HUES64 (cell line): Measurements from ENCODE around the gene OR52K2.
"Not testable (repeated sequence)": the region's sequence is repeated elsewhere in the genome, so short reads cannot be mapped to it uniquely, and the experiment has no call there.

Experiments
- H3K27ac ChIP-seq: 2 replicates; pipeline ENCODE4 v1.7.0; 2013; ENCODE audit warnings: low read depth, low read length, inconsistent platforms
- H3K27me3 ChIP-seq: 2 replicates; pipeline ENCODE4 v1.6.1; 2013; ENCODE audit warnings: mild to moderate bottlenecking, low read length; ENCODE audit not compliant: insufficient read depth
- H3K36me3 ChIP-seq: 2 replicates; pipeline ENCODE4 v1.6.1; 2013; ENCODE audit warnings: mild to moderate bottlenecking, low read length; ENCODE audit not compliant: insufficient read depth
- H3K4me1 ChIP-seq: 2 replicates; pipeline ENCODE4 v1.6.1; 2013; ENCODE audit warnings: mild to moderate bottlenecking, low read length, moderate library complexity; ENCODE audit not compliant: insufficient read depth
- H3K4me3 ChIP-seq: 2 replicates; pipeline ENCODE4 v1.5.1; 2013; ENCODE audit warnings: mild to moderate bottlenecking, low read length, moderate library complexity
- H3K9ac ChIP-seq: 2 replicates; pipeline ENCODE4 v1.6.1; 2013; ENCODE audit warnings: mild to moderate bottlenecking, low read depth, low read length
- H3K9me3 ChIP-seq: 2 replicates; pipeline ENCODE4 v1.6.1; 2013; ENCODE audit warnings: low read depth, low read length; ENCODE audit not compliant: insufficient read depth
- whole genome bisulfite sequencing: fragments of 150-250, 120-280 bp; methylation state at CpG from one replicate; pipeline ENCODE4 v1.1.7; 2013; ENCODE audit warnings: missing lambda C conversion rate; 5-methylcytosine and 5-hydroxymethylcytosine counted together

OR52K2 gene

DNA sequence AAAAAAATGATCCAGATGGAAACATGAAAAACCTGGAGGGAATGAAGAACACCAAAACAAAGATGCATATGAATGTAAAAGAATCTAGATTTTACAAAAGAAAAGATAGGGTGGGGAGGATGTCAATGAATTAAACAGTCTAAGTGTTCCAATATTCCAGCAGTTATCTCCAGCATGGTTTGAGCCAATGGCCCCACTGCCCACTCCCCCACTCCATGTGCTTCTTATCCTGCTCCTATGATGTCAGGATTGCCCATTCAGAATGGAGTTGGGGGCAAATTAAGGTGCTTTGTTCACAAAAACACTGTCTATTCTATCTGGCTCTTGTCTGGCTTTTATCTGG lies 32.1 kb downstream of the OR52K2 start:
- Histone ChIP-seq H3K9me3 (no peaks in the 10 kb centered on the region), H3K36me3 (no peaks in the 10 kb centered on the region), H3K9ac (no peak overlapping the region), H3K4me1 (peaks cover 4% of the 10 kb centered on the region; the same call in 1 of the 2 replicates), H3K27me3 (no peaks in the 10 kb centered on the region), H3K4me3 (no peak overlapping the region), H3K27ac (no peak overlapping the region)

DNA sequence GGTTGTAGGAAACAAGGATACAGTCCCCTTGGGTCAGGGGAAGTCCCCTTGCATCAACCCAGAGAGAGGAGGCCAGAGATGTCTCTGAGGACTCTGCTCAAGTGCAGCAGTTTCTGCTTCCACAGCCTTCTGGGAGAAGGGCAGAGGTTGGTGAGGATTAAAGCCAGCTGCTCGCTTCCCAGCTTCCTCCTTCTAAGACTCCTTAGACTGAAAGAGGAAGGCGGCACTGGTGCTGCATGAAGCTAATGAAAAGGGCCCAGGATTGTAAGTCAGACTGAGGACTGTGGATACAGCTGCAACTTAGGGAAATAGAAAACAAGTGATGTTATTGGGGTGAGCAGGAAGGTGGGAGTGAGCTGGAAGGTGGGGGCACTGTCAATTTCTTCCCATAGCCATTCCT lies 33.4 kb downstream of the OR52K2 start, which contains the start of gene OR52K1:
Gene OR52K1, plus strand, starts transcription at position 202 of the 400 bp plus-strand sequence. CDS start 6,255 bp downstream, outside the sequence.
- H3K4me3 ChIP-seq: no peak within 1 kb of the TSS
- peaks cover 4% of the 10 kb centered on the region; the same call in 1 of the 2 replicates for H3K4me1 ChIP-seq
- H3K27me3 ChIP-seq: no peaks in the 10 kb centered on the region
- no peaks in the 10 kb centered on the region for H3K9me3 ChIP-seq
- no peak within 1 kb of the TSS for H3K9ac ChIP-seq
- H3K36me3 ChIP-seq: no peaks in the 10 kb centered on the region
- WGBS: 90% methylated on average over 2 of the region's 2 CpGs
- no peak within 1 kb of the TSS for H3K27ac ChIP-seq

DNA sequence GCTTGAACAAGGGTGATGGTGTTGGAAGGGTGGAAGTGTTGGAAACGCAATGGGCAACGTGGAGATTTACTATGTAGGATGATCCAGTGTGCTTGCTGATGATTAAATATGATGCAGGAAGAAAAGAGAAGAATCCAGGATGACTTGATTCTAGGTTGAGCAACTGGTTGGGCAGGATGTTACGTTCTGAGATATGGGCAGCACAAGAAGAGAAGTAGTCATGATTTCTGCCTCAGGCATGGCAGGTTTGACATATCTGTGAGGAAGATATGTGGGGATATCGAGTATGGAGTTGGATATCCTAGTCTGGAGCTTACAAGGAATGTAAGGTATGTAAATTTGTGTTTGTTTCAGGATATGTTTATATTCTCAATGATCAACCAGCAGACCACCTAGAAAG lies 35.2 kb downstream of the OR52K2 start:
- no peaks in the 10 kb centered on the region for H3K27me3 ChIP-seq
- no peak overlapping the region for H3K9ac ChIP-seq
- 92% methylated on average over 4 of the region's 4 CpGs for WGBS
- H3K4me1 ChIP-seq: peaks cover 4% of the 10 kb centered on the region; the same call in 1 of the 2 replicates
- H3K9me3 ChIP-seq: no peaks in the 10 kb centered on the region
- no peak overlapping the region for H3K4me3 ChIP-seq
- no peak overlapping the region for H3K27ac ChIP-seq
- H3K36me3 ChIP-seq: no peaks in the 10 kb centered on the region

DNA sequence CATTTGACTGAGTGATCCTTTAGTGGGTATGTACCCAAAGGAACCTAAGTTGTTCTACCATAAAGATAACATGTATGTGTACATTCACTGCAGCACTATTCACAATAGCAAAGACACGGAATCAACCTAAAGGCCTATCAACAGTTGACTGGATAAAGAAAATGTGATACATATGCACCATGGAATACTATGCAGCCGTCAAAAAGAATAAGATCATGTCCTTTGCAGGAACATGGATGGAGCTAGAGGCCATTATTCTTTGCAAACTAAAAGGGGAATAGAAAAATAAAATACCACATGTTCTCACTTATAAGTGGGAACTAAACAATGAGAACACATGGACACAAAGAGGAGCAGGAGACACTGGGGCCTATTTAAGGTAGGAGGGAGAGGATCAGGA lies 42.3 kb downstream of the OR52K2 start:
- H3K27me3 ChIP-seq, H3K9me3 ChIP-seq, H3K4me3 ChIP-seq, H3K9ac ChIP-seq, H3K4me1 ChIP-seq, H3K36me3 ChIP-seq, H3K27ac ChIP-seq: not testable (repeated sequence)
- WGBS: 96% methylated on average over 2 of the region's 2 CpGs

DNA sequence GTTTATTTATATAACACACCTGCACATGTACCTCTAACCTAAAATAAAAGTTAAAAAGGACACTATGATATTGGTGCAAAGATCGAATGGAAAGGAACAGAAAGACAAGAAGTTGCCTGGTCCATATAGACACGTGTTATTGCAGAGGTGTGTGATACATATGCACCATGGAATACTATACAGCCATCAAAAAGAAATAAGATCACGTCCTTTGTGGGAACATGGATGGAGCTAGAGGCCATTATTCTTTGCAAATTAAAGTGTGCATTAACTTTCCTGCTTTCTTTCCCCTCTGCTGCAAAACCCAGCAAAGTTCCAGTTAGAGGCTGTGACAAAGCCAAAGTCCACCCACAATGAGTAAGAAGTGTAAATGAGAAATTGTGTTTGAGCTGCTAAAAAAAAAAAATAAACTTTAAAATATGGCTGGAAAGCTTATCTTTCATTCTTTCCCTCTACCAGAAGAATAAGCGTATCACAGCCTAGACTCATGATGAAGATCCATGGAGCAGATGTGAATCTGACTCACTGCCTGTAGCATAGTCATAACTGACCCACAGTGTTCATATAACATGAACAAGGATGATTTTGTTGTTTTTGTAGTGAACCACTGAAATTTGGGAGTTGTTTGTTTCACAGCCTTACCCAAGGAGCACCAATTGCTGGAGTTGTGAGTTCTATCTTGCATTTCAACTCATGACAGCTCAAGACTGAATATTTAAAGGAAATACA lies 42.9 kb downstream of the OR52K2 start:
- Histone ChIP-seq H3K27ac (no peak overlapping the region), H3K27me3 (no peaks in the 10 kb centered on the region), H3K4me3 (no peak overlapping the region), H3K9ac (no peak overlapping the region), H3K9me3 (no peaks in the 10 kb centered on the region), H3K4me1 (no peaks in the 10 kb centered on the region), H3K36me3 (no peaks in the 10 kb centered on the region)
- 91% methylated on average over 4 of the region's 4 CpGs for WGBS

DNA sequence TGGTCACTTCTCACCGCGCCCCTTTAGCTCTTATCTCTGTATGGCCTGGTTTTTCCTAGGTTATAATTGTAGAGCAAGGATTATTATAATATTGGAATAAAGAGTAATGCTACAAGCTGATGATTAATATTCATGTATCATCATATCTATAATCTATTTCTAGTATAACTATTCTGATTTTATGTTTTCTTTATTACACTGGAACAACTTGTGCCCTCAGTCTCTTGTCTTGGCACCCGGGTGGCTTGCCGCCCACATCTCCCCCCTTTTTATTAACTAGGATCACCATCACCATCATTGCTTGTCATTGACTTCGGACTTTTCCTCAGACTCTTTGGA lies 44.4 kb downstream of the OR52K2 start:
- H3K9ac ChIP-seq: no peak overlapping the region
- H3K36me3 ChIP-seq: no peaks in the 10 kb centered on the region
- H3K9me3 ChIP-seq: no peaks in the 10 kb centered on the region

GRCh38 chr11:4495487-4495886 lies 46.4 kb downstream of the OR52K2 start:
- no peak overlapping the region for H3K9ac ChIP-seq
- no peaks in the 10 kb centered on the region for H3K27me3 ChIP-seq
- no peaks in the 10 kb centered on the region for H3K4me1 ChIP-seq
- no peak overlapping the region for H3K27ac ChIP-seq
- no peaks in the 10 kb centered on the region for H3K9me3 ChIP-seq
- 90% methylated on average over 7 of the region's 7 CpGs for WGBS
- no peaks in the 10 kb centered on the region for H3K36me3 ChIP-seq
- no peak overlapping the region for H3K4me3 ChIP-seq

More for the DNA sequence above, 44.4 kb downstream of the OR52K2 start:
- H3K27ac ChIP-seq: no peak overlapping the region
- no peaks in the 10 kb centered on the region for H3K4me1 ChIP-seq
- no peak overlapping the region for H3K4me3 ChIP-seq
- H3K27me3 ChIP-seq: no peaks in the 10 kb centered on the region
- 88% methylated on average over 3 of the region's 5 CpGs for WGBS

GRCh38 chr11:4495986-4496385 lies 46.9 kb downstream of the OR52K2 start:
- Histone ChIP-seq H3K9me3 (no peaks in the 10 kb centered on the region), H3K9ac (no peak overlapping the region), H3K4me3 (no peak overlapping the region), H3K27me3 (no peaks in the 10 kb centered on the region), H3K36me3 (no peaks in the 10 kb centered on the region), H3K4me1 (no peaks in the 10 kb centered on the region), H3K27ac (no peak overlapping the region)
- 87% methylated on average over 6 of the region's 6 CpGs for WGBS

DNA sequence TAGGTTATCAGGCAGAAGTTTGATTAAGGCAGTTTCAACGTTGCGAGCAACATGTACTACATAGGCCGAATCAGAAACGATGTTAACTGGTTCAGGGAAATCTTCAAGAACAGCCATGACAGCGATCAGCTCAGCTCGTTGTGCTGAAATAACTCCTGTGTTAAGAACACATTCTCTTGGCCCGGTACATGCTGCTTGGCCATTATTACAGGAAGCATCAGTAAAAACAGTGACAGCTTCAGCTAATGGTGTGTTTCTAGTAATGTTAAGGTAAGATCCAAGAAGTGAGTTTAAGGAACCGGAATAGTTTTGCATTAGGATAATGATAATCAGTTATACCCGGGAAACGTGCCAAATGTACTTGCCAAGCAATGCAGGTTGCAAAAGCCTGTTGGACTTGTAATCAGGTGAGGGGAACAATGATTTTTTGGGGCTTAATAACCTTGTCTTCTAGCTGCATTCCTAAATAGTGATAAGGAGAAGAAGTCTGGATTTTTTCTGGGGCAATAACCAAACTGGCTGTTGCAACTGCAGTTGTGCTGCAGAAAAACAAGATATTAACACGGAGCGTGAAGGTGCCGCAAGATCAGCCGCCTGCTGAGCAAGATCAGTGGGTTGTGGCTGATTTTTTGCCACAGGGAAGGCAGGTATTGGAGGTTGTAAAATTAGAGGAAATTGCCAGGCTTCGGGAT lies 47.6 kb downstream of the OR52K2 start:
- Histone ChIP-seq H3K9me3 (no peaks in the 10 kb centered on the region), H3K4me1 (no peaks in the 10 kb centered on the region), H3K36me3 (no peaks in the 10 kb centered on the region), H3K4me3 (no peak overlapping the region), H3K9ac (no peak overlapping the region), H3K27ac (no peak overlapping the region), H3K27me3 (no peaks in the 10 kb centered on the region)
- WGBS: 92% methylated on average over 15 of the region's 15 CpGs
